Measurements from ENCODE around the gene PDIA2.
"Not testable (repeated sequence)": the region's sequence is repeated elsewhere in the genome, so short reads cannot be mapped to it uniquely, and the experiment has no call there.

Gene PDIA2

DNA sequence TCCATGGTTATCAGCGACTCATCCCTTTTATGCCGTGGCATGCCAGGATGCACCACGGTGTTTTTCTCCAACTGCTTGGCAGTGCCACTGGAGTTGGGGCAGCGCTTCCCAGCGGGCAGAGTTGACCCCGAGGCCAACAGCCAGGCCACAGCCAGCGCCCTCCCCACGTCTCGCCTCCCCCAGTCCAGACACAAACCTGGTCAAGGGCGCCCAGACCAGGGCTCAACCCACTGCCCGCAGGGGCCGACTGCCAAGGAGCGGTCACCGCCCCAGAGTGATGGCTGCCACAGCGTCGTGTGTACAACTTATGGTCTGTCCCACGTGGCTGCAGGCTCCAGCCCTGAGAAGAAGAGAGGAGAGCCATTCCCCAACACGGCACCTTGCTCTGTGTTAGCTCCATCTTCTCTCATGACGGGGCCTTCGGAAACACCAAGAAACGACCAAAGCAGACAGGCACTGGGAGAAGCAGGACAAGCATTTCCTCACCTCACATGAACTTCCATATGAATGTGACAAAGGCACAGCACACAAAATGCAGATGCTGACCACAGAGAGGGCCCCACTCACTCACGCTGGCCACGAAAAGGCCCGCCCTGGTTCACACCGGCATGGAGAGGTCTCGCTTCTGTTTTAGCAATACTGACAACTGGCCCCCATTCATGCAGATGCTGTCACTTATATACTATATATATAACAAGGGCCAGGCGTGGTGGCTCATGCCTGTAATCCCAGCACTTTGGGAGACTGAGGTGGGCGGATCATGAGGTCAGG lies 42.6 kb downstream of the PDIA2 start (continued):
- no peak for TF ChIP-seq ZNF19 (tag by site-specific recombination; IDR thresholded peaks at IDR 0.05; ENCODE audit: low read depth)

DNA sequence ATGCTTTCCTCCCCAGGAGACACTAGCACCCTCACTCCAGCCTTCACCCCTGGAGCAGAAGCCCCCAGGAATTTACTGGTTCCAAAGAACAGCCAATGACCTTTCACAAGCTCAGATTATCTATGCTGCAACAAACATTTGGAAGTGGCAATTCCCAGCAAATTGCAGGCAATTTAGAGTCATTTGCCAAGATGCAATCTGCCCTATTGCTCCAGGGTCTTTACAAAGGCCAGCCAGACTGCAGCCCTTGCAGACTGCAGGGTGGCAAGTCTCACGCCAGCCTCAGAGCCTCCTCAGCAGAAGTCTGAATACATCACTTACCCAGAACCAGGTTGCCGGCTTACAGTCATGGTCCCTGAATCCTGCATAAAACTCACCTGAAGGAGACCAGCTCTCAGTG lies 47.8 kb downstream of the PDIA2 start:
- Histone ChIP-seq H3K4me1 (ENCODE audit: control insufficient read depth, insufficient read depth, low read length) (peaks cover 8% of the 10 kb centered on the region; the same call in 1 of the 2 replicates), H3K27ac (ENCODE audit: extremely low read depth, low read depth, low read length) (no peak overlapping the region), H3K9me3 (ENCODE audit: control insufficient read depth, insufficient read depth, low read depth, low read length) (no peaks in the 10 kb centered on the region), H3K36me3 (ENCODE audit: control insufficient read depth in 2 of 2, insufficient read depth in 1 of 2, low read length in 2 of 2) (no peaks in the 10 kb centered on the region), H3K4me3 (ENCODE audit: low read depth, low read length) (no peak overlapping the region)
- CTCF ChIA-PET = interaction anchor here (0.6 to 0.9 kb wide), 2 partner anchors 78 to 265 kb away, joined by 4 to 6 read pairs; no protein-coding TSS in a partner anchor
- TF ChIP-seq ZNF341 (tag by site-specific recombination; IDR thresholded peaks at IDR 0.05; ENCODE audit: low read depth) = no peak
- no peak for TF ChIP-seq ZFP69B (tag by site-specific recombination; IDR thresholded peaks at IDR 0.05)
- no peak for TF ChIP-seq ZNF626 (tag by site-specific recombination; IDR thresholded peaks at IDR 0.05)
- no peak for TF ChIP-seq GLI4 (tag by site-specific recombination; IDR thresholded peaks at IDR 0.05)
- no peak for TF ChIP-seq ZNF366 (tag by site-specific recombination; conservative IDR thresholded peaks at IDR 0.05)
- TF ChIP-seq ZSCAN16 (tag by site-specific recombination; IDR thresholded peaks at IDR 0.05) = no peak
- TF ChIP-seq, protein P1, sequence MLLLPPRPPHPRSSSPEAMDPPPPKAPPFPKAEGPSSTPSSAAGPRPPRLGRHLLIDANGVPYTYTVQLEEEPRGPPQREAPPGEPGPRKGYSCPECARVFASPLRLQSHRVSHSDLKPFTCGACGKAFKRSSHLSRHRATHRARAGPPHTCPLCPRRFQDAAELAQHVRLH (tag by site-specific recombination; IDR thresholded peaks at IDR 0.05) = no peak
- no peak for TF ChIP-seq ZNF629 (tag by site-specific recombination; IDR thresholded peaks at IDR 0.05)
- no peak for TF ChIP-seq ZNF544 (tag by site-specific recombination; IDR thresholded peaks at IDR 0.05)
- no peak for TF ChIP-seq ZNF391 (tag by site-specific recombination; IDR thresholded peaks at IDR 0.05; ENCODE audit: borderline replicate concordance, low read depth)
- TF ChIP-seq ZNF792 (tag by site-specific recombination; IDR thresholded peaks at IDR 0.05) = no peak
- TF ChIP-seq ZFP3 (tag by site-specific recombination; IDR thresholded peaks at IDR 0.05; ENCODE audit: low read depth) = no peak
- TF ChIP-seq, protein P2, sequence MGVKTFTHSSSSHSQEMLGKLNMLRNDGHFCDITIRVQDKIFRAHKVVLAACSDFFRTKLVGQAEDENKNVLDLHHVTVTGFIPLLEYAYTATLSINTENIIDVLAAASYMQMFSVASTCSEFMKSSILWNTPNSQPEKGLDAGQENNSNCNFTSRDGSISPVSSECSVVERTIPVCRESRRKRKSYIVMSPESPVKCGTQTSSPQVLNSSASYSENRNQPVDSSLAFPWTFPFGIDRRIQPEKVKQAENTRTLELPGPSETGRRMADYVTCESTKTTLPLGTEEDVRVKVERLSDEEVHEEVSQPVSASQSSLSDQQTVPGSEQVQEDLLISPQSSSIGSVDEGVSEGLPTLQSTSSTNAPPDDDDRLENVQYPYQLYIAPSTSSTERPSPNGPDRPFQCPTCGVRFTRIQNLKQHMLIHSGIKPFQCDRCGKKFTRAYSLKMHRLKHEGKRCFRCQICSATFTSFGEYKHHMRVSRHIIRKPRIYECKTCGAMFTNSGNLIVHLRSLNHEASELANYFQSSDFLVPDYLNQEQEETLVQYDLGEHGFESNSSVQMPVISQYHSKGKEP (tag by site-specific recombination; IDR thresholded peaks at IDR 0.05) = no peak
- TF ChIP-seq SCRT2 (tag by site-specific recombination; IDR thresholded peaks at IDR 0.05) = no peak
- TF ChIP-seq, protein P3, sequence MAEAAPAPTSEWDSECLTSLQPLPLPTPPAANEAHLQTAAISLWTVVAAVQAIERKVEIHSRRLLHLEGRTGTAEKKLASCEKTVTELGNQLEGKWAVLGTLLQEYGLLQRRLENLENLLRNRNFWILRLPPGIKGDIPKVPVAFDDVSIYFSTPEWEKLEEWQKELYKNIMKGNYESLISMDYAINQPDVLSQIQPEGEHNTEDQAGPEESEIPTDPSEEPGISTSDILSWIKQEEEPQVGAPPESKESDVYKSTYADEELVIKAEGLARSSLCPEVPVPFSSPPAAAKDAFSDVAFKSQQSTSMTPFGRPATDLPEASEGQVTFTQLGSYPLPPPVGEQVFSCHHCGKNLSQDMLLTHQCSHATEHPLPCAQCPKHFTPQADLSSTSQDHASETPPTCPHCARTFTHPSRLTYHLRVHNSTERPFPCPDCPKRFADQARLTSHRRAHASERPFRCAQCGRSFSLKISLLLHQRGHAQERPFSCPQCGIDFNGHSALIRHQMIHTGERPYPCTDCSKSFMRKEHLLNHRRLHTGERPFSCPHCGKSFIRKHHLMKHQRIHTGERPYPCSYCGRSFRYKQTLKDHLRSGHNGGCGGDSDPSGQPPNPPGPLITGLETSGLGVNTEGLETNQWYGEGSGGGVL (tag by site-specific recombination; IDR thresholded peaks at IDR 0.05) = no peak
- TF ChIP-seq, protein P4, sequence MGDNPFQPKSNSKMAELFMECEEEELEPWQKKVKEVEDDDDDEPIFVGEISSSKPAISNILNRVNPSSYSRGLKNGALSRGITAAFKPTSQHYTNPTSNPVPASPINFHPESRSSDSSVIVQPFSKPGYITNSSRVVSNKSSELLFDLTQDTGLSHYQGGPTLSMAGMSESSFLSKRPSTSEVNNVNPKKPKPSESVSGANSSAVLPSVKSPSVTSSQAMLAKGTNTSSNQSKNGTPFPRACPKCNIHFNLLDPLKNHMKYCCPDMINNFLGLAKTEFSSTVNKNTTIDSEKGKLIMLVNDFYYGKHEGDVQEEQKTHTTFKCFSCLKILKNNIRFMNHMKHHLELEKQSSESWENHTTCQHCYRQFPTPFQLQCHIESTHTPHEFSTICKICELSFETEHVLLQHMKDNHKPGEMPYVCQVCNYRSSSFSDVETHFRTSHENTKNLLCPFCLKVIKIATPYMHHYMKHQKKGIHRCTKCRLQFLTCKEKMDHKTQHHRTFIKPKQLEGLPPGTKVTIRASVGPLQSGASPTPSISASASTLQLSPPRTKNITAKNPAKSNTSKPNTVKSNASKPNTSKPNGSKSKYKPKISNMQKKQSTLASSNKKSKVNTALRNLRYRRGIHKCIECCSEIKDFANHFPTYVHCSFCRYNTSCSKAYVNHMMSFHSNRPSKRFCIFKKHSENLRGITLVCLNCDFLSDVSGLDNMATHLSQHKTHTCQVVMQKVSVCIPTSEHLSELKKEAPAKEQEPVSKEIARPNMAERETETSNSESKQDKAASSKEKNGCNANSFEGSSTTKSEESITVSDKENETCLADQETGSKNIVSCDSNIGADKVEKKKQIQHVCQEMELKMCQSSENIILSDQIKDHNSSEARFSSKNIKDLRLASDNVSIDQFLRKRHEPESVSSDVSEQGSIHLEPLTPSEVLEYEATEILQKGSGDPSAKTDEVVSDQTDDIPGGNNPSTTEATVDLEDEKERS (tag by site-specific recombination; IDR thresholded peaks at IDR 0.05) = no peak
- no peak for TF ChIP-seq ZNF10 (tag by site-specific recombination; IDR thresholded peaks at IDR 0.05)
- no peak for TF ChIP-seq ZNF23 (tag by site-specific recombination; IDR thresholded peaks at IDR 0.05; ENCODE audit: borderline replicate concordance)
- TF ChIP-seq BCL11B (tag by site-specific recombination; IDR thresholded peaks at IDR 0.05; ENCODE audit: low read depth) = no peak
- POLR2A ChIA-PET = no interaction called here

DNA sequence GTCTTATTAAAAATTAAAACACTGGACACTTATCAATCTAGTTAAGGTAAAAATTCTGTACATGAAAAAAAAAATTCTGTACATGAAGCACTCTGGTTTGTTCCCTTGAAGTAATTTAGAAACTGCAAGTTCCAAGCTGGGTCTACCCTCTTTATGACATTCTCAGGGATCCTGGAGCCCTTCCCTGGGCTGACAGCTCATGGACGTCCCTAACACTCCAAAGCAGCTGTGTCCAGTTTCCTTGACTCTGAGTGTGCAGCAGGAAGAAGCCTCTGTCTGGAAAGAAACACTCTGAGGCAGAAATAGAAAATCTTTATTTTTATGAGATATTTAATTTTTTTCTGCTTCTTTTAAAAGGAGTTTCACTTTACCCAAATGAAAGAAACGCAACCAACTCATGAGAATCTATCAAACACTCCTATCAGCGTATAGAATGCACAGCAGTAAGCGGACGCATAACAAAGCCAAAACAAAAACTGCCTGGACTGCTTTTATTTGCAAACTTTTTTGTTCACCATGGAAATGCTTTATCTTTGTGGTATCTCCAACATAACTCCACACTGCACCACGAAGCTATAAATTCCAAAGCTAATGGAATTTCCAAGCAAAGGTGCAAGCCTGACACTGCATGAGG lies 48.3 kb downstream of the PDIA2 start:
- not testable (repeated sequence) for H3K9me3 ChIP-seq (ENCODE audit: control insufficient read depth, insufficient read depth, low read depth, low read length); H3K4me3 ChIP-seq (ENCODE audit: low read depth, low read length); H3K4me1 ChIP-seq (ENCODE audit: control insufficient read depth, insufficient read depth, low read length); H3K27ac ChIP-seq (ENCODE audit: extremely low read depth, low read depth, low read length); H3K36me3 ChIP-seq (ENCODE audit: control insufficient read depth in 2 of 2, insufficient read depth in 1 of 2, low read length in 2 of 2)
- ChIA-PET CTCF (interaction anchor here (0.6 to 0.9 kb wide), 2 partner anchors 78 to 265 kb away, joined by 4 to 6 read pairs; no protein-coding TSS in a partner anchor), POLR2A (interaction anchor here (0.7 kb wide), 1 partner anchor 203 kb away, joined by 3 read pairs; no protein-coding TSS in a partner anchor)

Measured in HEK293 (cell line).